Gastrocnemius medialis (tissue), 4 donors: Measurements from ENCODE around the gene BIVM.

Source experiments
- CTCF ChIP-seq, 5 experiments: fragments of 450-650 bp in 3 of 5; fragments of 200-600 bp in 2 of 5; sonication (generic) in 2 of 5; IDR thresholded peaks in 4 of 5; conservative IDR thresholded peaks in 1 of 5; 1 replicate in 4 of 5; 2 replicates in 1 of 5; pipeline ENCODE4 v1.5.1; 2016 to 2019; ENCODE audit warnings: antibody characterized with exemption in 5 of 5, mild to moderate bottlenecking in 3 of 5, moderate library complexity in 3 of 5
- POLR2A ChIP-seq, 2 donors: fragments of 450-650 bp; IDR thresholded peaks; one replicate each; pipeline ENCODE4 v1.6.1; 2017; ENCODE audit warnings: antibody characterized with exemption in 2 of 2, mild to moderate bottlenecking in 2 of 2, moderate library complexity in 2 of 2

GRCh38 chr13:102812611-102813287, 13.8 kb downstream of the BIVM start:
- TF ChIP-seq POLR2A (IDR thresholded peaks at IDR 0.05), result no peak
- TF ChIP-seq CTCF (IDR thresholded peaks at IDR 0.05 in 4 of 5, conservative IDR thresholded peaks at IDR 0.05 in 1 of 5), result no peak
